Measurements from ENCODE around the gene MFAP5.

MFAP5 gene, protein sequence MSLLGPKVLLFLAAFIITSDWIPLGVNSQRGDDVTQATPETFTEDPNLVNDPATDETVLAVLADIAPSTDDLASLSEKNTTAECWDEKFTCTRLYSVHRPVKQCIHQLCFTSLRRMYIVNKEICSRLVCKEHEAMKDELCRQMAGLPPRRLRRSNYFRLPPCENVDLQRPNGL

GRCh38 chr12:8662593-8662992 is at the start of gene MFAP5:
TSS of gene MFAP5 (minus strand) at chr12:8662826. CDS start at chr12:8662104, 722 bp downstream.
- no peak for DNase-seq (ENCODE audit: low spot score)

DNA sequence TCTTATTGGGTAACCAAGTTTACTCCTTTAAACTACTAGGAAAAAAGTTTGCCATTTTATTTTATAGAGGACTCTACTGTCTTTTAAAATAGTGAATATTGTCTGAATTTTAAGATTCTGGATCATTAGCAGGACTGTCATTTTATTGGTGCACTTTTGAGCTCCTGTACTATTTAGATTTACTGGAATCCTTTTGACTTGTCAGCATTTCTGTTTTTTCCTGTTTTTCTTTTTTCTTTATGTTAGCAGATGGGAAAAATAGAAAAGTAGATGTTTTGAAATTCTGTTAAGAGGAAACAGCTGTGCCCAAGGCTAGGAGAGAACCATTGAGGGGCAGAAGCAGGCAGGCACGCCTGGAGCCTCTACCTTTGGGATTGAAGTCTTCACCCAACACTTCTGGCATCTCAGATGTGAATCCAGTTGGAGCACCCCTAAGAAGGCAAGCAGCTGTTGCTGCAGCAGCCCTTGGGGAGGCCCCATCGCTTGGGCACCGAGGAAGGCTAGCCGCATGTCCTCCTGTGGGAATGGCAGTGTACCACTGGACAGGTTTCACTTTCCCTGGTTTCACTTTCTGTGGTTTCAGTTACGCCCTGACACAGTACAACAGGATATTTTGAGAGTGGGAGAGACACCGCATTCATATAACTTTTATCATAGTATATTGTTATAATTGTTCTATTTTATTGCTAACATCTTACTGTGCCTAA is 46.7 kb upstream of the MFAP5 start:
- peak; percentile 39 for DNase-seq (ENCODE audit: low spot score)

DNA sequence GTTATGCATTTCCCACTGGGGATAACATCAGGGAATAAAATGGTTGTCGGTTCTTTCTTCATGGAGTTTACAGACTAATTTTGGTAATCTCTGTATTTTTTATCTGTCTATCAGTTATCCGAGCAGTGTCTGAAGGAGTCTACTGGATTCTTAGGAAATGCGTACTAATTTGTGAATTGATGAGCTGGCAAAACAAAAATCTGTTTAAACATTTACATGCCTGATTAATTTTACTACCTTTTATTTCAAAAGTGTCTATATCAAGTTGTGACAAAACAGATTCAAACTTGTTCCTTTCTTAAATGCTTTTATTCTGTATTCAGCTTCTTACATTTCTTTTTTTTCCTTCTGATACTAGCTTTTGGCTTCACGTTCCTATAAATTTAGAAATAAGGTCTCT is 39.5 kb upstream of the MFAP5 start:
- DNase-seq (ENCODE audit: low spot score), result no peak

- no peak for DNase-seq (ENCODE audit: low spot score)
These were observed 38.5 kb upstream of the MFAP5 start for GRCh38 chr12:8701046-8701660.

DNA sequence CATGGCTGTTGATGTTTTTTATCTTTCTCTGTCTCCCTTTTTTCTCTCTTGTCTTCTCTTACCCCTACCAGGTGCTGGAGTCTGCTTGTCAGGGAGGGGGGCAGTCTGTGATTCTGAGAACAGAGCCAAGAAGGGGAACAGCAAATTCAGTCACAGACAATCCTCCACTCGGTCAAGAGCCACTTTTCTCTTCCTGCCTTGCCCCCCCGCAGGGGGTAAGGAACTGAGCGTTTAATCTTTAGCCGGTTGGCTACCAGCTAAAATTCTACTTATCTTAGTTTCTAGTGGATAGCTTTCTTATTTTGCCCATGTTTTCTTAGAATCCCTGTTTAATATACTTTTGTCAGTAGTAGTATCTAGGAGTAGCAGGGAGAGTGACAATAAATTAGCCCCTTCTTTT is 37.1 kb upstream of the MFAP5 start:
- peak; percentile 53 for DNase-seq (ENCODE audit: low spot score)

- no peak for DNase-seq (ENCODE audit: low spot score)
These were observed 36.3 kb upstream of the MFAP5 start for GRCh38 chr12:8698879-8699278.

DNA sequence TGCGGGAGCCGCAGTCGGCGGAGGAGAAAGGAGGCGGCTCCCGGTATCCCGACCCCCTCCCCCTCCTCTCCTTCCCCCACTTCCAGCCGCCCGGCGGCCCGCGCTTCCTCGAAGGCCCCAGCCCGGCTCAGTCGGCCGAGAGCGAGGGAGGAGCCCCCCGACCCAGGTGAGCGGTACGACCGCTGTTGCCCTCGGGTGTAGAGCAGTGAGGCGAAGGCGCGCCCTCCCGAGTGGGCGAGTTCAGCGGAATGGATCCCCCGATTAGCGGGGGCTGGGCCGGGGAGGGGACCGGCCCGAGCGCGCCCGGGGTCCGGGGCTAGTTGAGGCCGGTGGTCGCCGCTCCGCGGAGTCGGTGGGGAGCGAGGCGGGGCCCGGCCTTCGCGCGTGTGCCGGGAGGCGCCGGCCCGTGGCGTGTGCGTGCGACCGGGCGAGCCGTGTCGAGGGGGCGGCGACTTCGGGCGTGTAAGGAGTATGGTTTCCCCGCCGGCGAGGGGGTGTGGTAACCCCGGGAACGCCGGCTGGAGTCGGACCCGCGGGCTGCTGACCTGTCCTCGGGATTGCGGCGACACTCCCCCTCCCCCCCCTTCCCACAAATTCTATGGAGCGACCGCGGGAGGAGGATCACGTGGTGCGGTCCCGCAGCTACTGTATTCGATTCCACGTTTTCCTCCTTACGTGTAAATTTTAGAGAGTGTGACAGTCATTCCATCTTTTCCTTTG is 35.7 kb upstream of the MFAP5 start:
- peak; percentile 62 for DNase-seq (ENCODE audit: low spot score)

DNA sequence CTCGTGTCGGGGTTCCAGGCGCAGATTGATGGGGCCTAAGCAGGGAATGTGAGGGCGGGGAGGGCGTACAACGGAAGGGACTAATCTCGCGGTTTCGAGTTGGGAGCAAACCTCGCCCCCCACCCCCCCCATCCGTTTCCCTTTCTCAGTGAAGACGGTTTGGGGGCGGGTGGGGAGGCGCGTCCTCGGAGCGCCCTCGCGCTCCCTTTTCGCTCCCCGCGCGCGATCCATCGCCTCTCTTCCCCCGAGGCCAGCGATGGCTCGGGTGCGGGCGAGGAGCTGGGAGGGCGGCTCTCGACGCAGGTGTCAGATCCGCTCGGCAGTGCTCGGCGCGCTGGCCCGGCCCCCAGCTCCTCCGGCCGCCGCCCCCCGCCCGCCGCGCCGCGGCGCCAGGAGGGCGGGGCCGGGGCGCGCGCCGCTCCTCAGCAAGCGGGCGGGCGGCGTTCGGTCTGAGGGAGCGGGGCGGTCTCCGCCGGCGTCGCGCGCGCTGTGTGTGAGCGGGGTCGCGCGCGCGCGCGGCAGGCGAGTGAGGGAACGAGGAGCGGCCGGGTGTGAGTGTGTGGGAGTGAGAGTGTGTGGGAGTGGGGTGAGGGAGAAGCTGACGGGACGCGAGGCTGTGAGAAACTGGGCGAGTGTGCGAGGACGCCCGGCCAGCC is 35.0 kb upstream of the MFAP5 start, which contains the start of gene RIMKLB:
Gene RIMKLB (plus strand): TSS at position 516 of the 656 bp plus-strand sequence. CDS start 15,876 bp downstream, outside the sequence.
- DNase-seq (ENCODE audit: low spot score), result peak; percentile 87

- DNase-seq (ENCODE audit: low spot score), result peak; percentile 76
These were observed 34.5 kb upstream of the MFAP5 start for GRCh38 chr12:8697120-8697475.

- peak; percentile 63 for DNase-seq (ENCODE audit: low spot score)
These were observed 33.9 kb upstream of the MFAP5 start for GRCh38 chr12:8696442-8697090.

DNA sequence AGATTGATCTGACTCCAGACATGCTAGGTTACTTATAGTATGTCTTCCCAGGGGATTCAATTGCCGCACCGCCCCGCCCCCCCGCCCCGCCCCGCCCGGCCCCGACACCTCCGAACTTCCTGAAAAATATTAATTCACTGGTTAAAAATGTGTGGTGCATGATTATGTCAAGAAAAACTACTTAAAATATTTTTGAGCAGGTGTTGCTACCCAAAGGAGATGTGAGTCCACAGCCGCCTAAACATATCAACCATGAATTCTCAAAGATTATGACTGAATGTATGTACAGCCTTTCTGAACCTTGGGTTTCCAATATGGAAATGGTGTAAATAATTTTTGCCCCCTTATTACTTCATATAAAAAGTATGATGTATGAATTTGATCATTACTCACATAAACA is 32.5 kb upstream of the MFAP5 start:
- DNase-seq (ENCODE audit: low spot score), result peak; percentile 69

DNA sequence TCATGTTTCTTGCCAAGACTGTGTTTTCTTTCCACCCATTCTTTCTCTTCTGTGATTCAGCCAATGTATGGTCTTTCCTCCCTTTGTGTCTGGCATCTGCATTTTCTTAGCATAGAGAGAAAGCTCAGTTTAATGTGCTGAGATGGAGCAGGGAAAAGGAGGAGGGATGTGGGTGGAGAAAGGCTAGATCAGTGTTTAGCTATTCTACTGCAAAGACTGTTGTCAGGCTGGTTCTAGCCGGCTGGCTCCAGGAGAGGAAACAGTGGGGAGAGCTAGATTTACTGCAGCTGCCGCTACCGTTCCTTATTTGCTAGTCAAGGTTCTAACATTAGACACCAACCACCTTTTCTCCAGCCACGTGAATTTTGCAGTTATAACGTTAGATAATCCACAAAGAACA is 29.9 kb upstream of the MFAP5 start:
- peak; percentile 91 for DNase-seq (ENCODE audit: low spot score)

DNA sequence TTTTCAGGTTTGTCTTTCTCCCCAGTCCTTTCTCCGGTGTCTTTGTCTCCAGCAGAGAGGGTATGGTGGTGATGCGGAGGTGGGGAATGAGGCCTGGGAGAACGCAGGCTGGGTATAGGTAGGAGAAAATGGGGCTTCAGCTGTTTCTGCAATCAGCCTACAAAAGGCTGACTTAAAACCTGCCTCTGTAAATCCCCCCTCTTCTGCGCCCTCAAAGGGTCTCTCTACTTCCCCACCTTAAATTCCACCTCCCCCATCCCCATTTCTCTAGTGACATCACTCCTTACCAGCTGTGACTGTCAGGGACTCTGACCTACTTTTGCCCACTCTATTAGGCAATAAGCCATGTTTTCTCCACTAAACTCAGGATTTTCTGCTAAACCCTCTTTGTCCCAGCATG is 27.1 kb upstream of the MFAP5 start:
- DNase-seq (ENCODE audit: low spot score), result no peak

DNA sequence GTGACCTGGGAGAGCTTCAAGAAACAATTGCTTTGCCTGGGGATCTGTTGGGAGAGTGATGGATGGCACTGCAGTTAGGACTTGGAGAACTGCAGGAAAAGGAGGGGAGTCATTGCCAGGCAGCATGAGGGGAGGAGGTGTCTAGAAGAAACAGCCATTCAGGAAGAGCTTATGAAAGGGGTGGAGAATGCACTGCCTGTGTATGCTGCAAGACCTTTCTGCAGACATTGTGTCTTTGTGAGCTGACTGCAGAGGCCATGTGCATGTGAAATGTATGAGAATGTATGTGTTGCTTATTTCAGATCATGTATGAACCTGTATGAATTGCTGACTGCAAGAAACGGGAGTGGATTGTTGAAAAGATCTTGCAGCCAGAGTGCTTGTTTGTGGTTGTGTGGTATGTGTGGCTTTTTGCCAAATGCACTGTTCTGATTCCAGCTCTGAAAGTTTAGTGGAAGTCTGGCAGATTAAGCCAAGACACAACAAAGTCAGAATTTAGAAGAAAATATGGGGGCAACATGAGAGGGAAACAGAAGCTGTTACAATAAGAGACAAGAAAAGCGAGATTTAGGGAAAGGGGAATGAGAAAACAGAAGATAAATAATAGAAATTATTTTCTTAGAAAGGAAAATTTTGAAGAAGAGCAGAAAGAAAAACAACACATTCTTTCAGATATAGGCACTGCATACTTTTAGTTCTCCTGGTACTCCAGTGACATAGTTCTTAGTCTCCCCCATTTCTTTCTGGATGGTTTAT is 25.4 kb upstream of the MFAP5 start:
- peak; percentile 77 for DNase-seq (ENCODE audit: low spot score)

DNA sequence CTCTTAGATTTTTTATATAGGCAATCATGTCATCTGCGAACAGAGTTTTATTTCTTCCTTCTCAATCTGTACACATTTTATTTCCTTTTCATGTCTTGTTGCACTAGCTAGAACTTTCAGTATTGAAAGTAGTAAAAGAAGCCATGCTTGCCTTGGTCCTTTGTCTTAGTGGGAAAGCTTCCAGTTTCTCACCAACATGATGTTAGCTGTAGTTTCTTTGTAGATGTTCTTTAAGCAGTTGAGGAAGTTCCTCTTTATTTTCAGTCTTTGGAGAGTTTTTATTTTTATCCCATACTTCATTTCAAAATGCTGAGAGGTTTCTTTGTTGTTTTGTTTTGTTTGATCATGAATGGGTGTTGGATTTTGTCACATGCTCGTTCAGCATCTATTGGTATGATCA is 22.4 kb upstream of the MFAP5 start:
- no peak for DNase-seq (ENCODE audit: low spot score)

- no peak for DNase-seq (ENCODE audit: low spot score)
These were observed 18.7 kb upstream of the MFAP5 start for GRCh38 chr12:8681129-8681884.

DNA sequence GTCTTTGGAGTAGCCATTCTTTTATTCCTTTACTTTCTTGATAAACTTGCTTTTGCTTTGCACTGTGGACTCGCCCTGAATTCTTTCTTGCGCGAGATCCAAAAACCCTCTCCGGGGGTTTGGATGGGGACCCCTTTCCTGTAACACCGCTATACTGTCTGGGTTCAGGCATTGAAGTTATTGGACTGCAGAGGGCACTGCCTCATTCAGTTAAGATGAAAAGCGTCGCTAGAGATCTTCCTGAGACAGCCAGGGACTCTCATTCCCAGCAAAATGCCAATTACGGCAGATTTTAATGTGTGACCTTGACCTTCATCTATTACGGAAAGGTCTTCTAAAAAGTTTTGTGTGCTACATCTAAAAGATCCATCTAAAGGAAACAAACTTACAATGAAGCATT is 17.9 kb upstream of the MFAP5 start:
- DNase-seq (ENCODE audit: low spot score), result no peak

DNA sequence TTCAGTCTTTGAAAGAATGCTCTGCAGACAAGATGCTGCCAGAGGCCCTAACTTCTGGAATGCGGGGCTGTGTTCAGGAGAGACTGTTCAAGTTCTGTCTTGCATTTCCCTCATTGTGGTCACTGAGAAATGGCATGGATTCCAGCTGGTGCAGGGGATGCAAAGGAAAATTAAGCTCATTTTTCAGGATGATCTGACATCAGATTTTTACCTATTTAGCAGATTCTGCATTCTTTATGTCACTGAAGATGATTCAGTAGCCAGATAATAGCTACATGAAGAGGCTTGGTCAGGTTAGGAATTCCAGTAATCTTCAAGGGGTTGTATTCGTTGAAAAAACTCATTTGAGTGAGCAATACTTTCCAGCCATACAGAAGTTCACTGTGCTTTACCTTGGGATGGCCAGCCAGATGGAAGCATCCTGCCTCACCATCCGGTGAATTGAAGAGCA is 16.1 kb upstream of the MFAP5 start:
- no peak for DNase-seq (ENCODE audit: low spot score)

DNA sequence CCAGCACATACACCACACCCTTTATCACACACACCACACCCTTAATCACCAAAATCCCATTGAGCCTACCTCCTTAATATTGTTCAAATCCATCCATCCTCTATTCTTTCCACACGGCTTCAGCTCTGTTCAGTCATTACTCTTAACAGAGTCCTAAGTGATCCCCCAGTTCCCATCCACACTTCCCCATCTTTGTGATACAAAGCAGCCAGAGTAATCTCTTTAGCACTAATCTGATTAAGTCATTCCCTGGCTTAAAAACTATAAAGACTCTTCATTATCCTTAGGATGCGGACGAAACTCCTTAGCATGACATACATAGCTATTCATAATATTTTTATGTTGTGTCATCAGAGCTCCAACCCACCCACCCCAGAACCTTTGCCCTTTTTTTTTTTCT is 14.7 kb upstream of the MFAP5 start:
- DNase-seq (ENCODE audit: low spot score), result no peak

GRCh38 chr12:8676651-8677050 is 14.0 kb upstream of the MFAP5 start:
- no peak for DNase-seq (ENCODE audit: low spot score)
